HEK293 (cell line): ENCODE data around the gene PEF1.

Source experiments
- CTCF ChIA-PET: fragments of 350-600 bp; formaldehyde crosslinking; extraction: SDS; loops from one replicate; lab custom pipeline; 2021; ENCODE audit warnings: antibody characterized with exemption; lab: Yijun Ruan, JAX
- POLR2A ChIA-PET: fragments of 300-600 bp; formaldehyde crosslinking; extraction: SDS; loops from one replicate; lab custom pipeline; 2020; ENCODE audit warnings: antibody characterized with exemption, inconsistent platforms; lab: Yijun Ruan, JAX
- H3K27ac ChIP-seq: fragments of 200-500 bp; sonication (Bioruptor generic); 2 replicates; pipeline ENCODE4 v1.5.1; 2014; ENCODE audit warnings: low read depth, low read length, control low read depth, inconsistent platforms; ENCODE audit errors: extremely low read depth
- H3K36me3 ChIP-seq, 2 experiments: fragments of 200-500 bp in 1 of 2; sonication (Bioruptor generic) in 1 of 2; 1 replicate in 1 of 2; 2 replicates in 1 of 2; pipeline ENCODE4 v1.5.1; 2014 to 2017; ENCODE audit warnings: inconsistent platforms in 2 of 2, low read length in 2 of 2; ENCODE audit not compliant: control insufficient read depth in 2 of 2, insufficient read depth in 1 of 2
- H3K4me1 ChIP-seq: fragments of 200-500 bp; sonication (Bioruptor generic); 2 replicates; pipeline ENCODE4 v1.5.1; 2014; ENCODE audit warnings: mild to moderate bottlenecking, low read length, inconsistent platforms; ENCODE audit not compliant: control insufficient read depth, insufficient read depth
- H3K4me3 ChIP-seq: 2 replicates; pipeline ENCODE4 v1.5.1; 2011; ENCODE audit warnings: low read depth, mild to moderate bottlenecking, control low read depth, low read length, moderate library complexity
- H3K9me3 ChIP-seq: fragments of 200-500 bp; sonication (Bioruptor generic); 2 replicates; pipeline ENCODE4 v1.5.1; 2014; ENCODE audit warnings: low read depth, low read length, inconsistent platforms; ENCODE audit not compliant: control insufficient read depth, insufficient read depth
- CTCF ChIP-seq: fragments of 450-650 bp; formaldehyde crosslinking; IDR thresholded peaks from 2 replicates; pipeline ENCODE4 v1.5.1; 2016; ENCODE audit warnings: missing biosample characterization, missing genetic modification characterization
- REST ChIP-seq: fragments of 450-650 bp; formaldehyde crosslinking; IDR thresholded peaks from 2 replicates; pipeline ENCODE4 v1.5.1; 2016; ENCODE audit warnings: missing biosample characterization, missing genetic modification characterization
- SETDB1 ChIP-seq: IDR thresholded peaks from one replicate; pipeline ENCODE4 v1.6.1; 2017; ENCODE audit warnings: mild to moderate bottlenecking, low read length, moderate library complexity, mixed read lengths; ENCODE audit not compliant: insufficient read length
- SP3 ChIP-seq: fragments of 450-650 bp; formaldehyde crosslinking; IDR thresholded peaks from 2 replicates; pipeline ENCODE4 v1.5.1; 2016; ENCODE audit warnings: missing biosample characterization, missing genetic modification characterization
- ZNF16 ChIP-seq: fragments of 450-650 bp; formaldehyde crosslinking; IDR thresholded peaks from 2 replicates; pipeline ENCODE4 v1.5.1; 2016; ENCODE audit warnings: low read depth, missing biosample characterization, missing genetic modification characterization
- ZNF292 ChIP-seq: fragments of 450-650 bp; formaldehyde crosslinking; IDR thresholded peaks from 2 replicates; pipeline ENCODE4 v1.5.1; 2016; ENCODE audit warnings: low read depth, missing biosample characterization, missing genetic modification characterization, borderline replicate concordance
- ZNF398 ChIP-seq: fragments of 450-650 bp; formaldehyde crosslinking; IDR thresholded peaks from 2 replicates; pipeline ENCODE4 v1.5.1; 2017; ENCODE audit warnings: missing biosample characterization, missing genetic modification characterization
- ZNF600 ChIP-seq: fragments of 450-650 bp; formaldehyde crosslinking; IDR thresholded peaks from 2 replicates; pipeline ENCODE4 v1.5.1; 2016; ENCODE audit warnings: missing biosample characterization, missing genetic modification characterization
- TF ChIP-seq, protein P1 (sequence below): fragments of 450-650 bp; formaldehyde crosslinking; IDR thresholded peaks from 2 replicates; pipeline ENCODE4 v1.5.0; 2017; ENCODE audit warnings: missing biosample characterization, missing genetic modification characterization, borderline replicate concordance
- TF ChIP-seq, protein P2 (sequence below): fragments of 450-650 bp; formaldehyde crosslinking; IDR thresholded peaks from 2 replicates; pipeline ENCODE4; 2016; ENCODE audit warnings: missing biosample characterization, missing genetic modification characterization

The PEF1 gene

DNA sequence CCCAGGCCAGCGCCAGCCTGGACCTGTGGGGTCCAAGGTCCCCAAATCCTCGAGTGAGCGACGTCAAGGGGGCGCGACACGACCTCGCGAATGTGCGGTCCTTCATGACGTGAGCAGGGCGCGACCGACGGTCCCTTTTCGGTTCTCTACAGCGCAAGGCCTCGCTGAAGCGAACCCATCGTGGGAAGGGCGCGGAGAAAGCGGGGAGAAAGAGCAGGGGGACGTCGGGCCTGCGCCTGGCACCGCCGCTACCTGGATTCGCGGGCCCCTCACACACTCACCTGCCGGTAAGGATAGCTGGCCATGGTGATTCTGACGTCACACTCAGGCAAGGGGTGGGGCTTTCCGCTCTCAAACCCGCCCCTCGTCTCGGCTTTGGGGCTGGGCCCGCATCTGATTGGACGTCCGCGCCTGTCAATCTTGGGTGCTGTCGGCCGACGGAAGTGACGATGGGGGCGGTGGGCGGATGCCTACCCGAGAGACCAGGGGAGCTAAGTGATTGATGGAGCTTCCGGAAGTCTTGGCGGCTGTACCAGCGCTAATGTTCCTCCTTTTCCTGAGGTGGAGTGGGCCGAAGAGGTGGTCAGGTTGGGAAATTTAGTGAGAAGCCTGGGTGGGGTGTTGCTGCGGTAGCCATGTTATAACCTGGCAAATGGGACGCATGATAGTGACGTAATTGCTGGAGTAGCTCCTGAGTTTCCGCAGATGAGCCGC, at the start of gene PEF1 (continued):
- TF ChIP-seq SP3 (peak; percentile 100), ZNF292 (tag by site-specific recombination) (no peak)
- TF ChIP-seq, protein P1, sequence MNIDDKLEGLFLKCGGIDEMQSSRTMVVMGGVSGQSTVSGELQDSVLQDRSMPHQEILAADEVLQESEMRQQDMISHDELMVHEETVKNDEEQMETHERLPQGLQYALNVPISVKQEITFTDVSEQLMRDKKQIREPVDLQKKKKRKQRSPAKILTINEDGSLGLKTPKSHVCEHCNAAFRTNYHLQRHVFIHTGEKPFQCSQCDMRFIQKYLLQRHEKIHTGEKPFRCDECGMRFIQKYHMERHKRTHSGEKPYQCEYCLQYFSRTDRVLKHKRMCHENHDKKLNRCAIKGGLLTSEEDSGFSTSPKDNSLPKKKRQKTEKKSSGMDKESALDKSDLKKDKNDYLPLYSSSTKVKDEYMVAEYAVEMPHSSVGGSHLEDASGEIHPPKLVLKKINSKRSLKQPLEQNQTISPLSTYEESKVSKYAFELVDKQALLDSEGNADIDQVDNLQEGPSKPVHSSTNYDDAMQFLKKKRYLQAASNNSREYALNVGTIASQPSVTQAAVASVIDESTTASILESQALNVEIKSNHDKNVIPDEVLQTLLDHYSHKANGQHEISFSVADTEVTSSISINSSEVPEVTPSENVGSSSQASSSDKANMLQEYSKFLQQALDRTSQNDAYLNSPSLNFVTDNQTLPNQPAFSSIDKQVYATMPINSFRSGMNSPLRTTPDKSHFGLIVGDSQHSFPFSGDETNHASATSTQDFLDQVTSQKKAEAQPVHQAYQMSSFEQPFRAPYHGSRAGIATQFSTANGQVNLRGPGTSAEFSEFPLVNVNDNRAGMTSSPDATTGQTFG (tag by site-specific recombination) = no peak
- TF ChIP-seq, all 188 proteins: peak for 65

DNA sequence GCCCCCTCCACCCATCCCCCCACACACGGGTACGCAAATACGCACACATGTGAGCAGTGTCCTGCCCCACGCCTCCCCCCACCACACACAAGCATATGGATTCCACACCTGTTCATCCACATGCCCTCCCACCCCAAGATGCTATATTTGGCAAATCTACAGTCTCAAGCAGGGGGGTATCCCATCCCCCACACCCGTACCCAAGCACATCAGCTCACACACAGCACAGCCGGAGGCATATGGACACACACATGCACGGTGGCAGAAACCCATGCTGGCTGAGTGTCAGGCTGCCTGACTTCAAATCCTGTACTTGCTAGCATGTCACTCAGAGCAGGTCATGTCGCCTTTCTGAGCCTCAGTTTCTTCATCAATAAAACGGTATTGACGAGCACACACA, 48.6 kb upstream of the PEF1 start:
- ChIA-PET POLR2A (no interaction called here), CTCF (no interaction called here)
- Histone ChIP-seq H3K4me3 (no peak overlapping the region), H3K9me3 (no peaks in the 10 kb centered on the region), H3K4me1 (no peaks in the 10 kb centered on the region), H3K36me3 (no peaks in the 10 kb centered on the region), H3K27ac (no peak overlapping the region)
- no peak for TF ChIP-seq ZNF16 (tag by site-specific recombination)
- no peak for TF ChIP-seq SETDB1
- TF ChIP-seq REST = no peak
- TF ChIP-seq ZNF398 (tag by site-specific recombination) = 0 out of 2 replicates have a peak, but pooled peaks have one; percentile 0
- no peak for TF ChIP-seq ZNF600 (tag by site-specific recombination)

DNA sequence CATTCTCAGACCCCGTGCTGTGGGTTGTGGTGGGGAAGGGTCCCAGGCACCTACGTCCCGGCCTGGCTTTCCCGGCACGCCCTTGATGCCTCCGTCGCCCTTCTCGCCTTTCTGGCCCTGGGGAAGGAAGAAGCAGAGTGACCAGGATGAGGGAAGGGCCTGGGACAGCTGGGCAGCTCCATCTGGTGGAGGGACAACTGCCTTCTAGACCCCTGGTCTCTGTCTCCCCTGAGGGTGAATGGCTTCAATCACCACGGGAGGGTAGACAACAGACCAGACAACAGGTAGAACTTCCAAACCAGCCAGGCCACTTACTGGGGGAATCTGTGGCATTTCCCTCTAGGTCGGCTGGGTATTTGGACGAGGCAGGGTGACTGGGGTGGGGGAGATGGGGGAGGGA, 47.3 kb upstream of the PEF1 start:
- Histone ChIP-seq H3K27ac (no peak overlapping the region), H3K4me1 (no peaks in the 10 kb centered on the region), H3K36me3 (no peaks in the 10 kb centered on the region), H3K4me3 (no peak overlapping the region), H3K9me3 (no peaks in the 10 kb centered on the region)
- POLR2A ChIA-PET = no interaction called here
- 0 out of 2 replicates have a peak, but pooled peaks have one; percentile 20 for TF ChIP-seq CTCF (tag by site-specific recombination)
- TF ChIP-seq, protein P2, sequence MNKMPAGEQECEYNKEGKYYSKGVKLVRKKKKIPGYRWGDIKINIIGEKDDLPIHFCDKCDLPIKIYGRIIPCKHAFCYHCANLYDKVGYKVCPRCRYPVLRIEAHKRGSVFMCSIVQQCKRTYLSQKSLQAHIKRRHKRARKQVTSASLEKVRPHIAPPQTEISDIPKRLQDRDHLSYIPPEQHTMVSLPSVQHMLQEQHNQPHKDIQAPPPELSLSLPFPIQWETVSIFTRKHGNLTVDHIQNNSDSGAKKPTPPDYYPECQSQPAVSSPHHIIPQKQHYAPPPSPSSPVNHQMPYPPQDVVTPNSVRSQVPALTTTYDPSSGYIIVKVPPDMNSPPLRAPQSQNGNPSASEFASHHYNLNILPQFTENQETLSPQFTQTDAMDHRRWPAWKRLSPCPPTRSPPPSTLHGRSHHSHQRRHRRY (tag by site-specific recombination) = no peak
- CTCF ChIA-PET = interaction anchor here (0.6 kb wide), 1 partner anchor 259 kb away, joined by 3 read pairs; no protein-coding TSS in a partner anchor
